Fibroblast of villous mesenchyme (primary cell): ENCODE data around the gene ADIG. TPM values are rescaled to one million over a fixed set of nuclear protein-coding genes. Genes with fewer than 3 reads are reported as not detected.

Experiments
- DNase-seq: peaks from one replicate; pipeline ENCODE4 v3.0.0-alpha.2; 2010; ENCODE audit warnings: low read depth
- H3K4me3 ChIP-seq: 2 replicates; pipeline ENCODE4 v1.5.1; 2011; ENCODE audit warnings: low read depth, mild to moderate bottlenecking, low read length
- total RNA-seq: library from RNA; depleted of rRNA; stranded (reverse); fragments of >200 nt; gene quantifications from 2 replicates; pipeline ENCODE4 v1.2.3, GENCODE V29; 2012
- TF ChIP-seq, protein P1 (sequence below): IDR thresholded peaks from 2 replicates; pipeline ENCODE4 v1.5.1; 2012; ENCODE audit warnings: low read depth, mild to moderate bottlenecking, low read length; ENCODE audit not compliant: insufficient read depth

Gene ADIG
- total RNA-seq, 1 donor = not detected

DNA sequence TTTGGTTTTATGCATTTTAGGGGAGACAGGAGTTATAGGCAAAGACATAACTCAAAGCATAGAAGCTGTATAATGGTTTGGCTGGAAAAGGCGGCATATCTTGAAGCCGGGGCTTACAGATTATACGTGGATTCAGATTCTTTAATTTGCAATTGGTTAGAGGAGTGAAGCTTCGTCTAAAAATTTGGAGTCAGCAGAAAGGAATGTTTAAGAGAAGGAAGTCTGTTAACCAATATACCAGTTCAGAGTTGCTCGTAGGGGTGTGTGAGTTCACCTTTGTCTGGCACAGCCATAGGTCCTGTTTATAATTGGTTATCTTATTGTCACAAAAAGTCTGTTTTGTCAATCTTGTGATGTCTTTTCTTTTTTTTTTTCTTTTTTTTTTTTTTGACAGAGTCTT, 29.5 kb downstream of the ADIG start:
- no peak overlapping the region for H3K4me3 ChIP-seq
- no peak for DNase-seq
- TF ChIP-seq, protein P1, sequence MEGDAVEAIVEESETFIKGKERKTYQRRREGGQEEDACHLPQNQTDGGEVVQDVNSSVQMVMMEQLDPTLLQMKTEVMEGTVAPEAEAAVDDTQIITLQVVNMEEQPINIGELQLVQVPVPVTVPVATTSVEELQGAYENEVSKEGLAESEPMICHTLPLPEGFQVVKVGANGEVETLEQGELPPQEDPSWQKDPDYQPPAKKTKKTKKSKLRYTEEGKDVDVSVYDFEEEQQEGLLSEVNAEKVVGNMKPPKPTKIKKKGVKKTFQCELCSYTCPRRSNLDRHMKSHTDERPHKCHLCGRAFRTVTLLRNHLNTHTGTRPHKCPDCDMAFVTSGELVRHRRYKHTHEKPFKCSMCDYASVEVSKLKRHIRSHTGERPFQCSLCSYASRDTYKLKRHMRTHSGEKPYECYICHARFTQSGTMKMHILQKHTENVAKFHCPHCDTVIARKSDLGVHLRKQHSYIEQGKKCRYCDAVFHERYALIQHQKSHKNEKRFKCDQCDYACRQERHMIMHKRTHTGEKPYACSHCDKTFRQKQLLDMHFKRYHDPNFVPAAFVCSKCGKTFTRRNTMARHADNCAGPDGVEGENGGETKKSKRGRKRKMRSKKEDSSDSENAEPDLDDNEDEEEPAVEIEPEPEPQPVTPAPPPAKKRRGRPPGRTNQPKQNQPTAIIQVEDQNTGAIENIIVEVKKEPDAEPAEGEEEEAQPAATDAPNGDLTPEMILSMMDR = no peak

DNA sequence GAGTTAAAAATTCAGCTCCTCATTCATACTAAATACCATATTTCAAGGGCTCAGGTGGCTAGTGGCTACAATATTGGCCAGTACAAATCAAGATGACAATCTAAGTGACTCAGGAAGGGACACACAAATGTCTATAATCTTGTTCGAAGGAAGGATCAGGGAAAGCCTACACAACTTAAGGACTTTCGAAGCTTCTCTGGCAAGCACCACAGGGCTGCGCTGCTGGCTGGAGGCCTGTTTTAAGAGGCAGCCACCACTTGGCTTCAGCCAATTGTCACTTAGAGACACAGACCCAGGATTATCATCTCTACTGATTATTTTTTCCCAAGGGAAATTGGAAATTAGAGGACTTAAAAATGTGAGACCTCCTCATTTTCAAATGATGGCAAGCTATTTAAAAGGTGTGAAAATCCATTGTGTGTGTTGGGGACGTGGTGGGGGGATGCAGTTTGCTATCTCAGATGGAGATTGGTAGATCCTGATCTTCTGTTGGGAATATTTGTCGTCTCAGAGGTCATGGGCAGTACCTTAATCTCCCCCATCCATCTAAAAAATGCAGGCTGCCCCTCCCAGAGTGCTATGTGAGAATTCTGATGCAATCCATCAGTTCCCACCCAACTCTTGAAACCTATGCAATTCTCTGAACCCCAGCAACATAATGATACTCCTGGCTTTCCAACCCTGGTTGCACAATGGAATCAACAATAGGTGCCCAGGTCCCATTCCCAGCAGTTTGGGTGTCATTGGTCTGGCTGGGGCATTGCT, 31.9 kb downstream of the ADIG start:
- no peak overlapping the region for H3K4me3 ChIP-seq
- no peak for DNase-seq
- TF ChIP-seq, protein P1 = no peak

DNA sequence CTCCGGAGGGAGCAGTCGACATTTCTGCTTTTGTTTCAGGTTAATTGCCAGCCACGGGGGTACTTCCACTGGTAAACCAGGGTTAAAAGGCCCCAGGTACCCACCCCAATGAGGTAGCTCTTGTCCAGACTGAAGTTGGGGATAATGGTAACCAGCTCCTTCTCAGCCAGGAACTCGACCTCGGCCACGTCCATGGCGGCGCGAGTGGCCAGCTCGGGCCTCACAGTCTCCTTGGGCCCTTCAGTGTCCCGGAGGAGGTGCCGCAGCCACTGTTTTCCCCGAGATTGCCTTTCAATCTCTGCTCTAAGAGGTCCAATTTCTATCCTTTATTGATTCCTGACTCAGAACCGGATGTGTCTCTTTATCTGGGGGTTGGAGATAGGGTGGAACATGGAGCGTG, 34.3 kb downstream of the ADIG start:
- no peak for DNase-seq
- H3K4me3 ChIP-seq = no peak overlapping the region
- TF ChIP-seq, protein P1 = no peak

DNA sequence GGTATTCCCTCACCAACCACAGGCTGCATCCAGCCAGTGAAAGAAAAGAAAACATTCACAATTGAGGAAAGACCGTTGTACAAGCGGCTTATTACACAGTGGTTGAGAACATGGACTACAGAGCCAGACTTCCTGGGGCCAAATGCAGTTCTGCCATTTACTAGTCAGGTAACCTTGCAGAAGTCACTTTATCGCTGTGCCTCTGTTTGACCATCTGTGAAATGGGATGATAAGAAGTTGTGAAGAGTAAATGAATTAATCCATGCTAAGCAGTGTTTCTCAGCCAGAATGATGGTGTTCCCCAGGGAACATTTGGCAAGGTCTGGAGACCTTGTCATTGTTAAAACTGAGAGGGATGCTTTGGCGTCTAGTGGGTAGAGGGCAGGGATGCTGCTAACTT, 35.5 kb downstream of the ADIG start:
- no peak for DNase-seq
- TF ChIP-seq, protein P1 = no peak
- no peak overlapping the region for H3K4me3 ChIP-seq

DNA sequence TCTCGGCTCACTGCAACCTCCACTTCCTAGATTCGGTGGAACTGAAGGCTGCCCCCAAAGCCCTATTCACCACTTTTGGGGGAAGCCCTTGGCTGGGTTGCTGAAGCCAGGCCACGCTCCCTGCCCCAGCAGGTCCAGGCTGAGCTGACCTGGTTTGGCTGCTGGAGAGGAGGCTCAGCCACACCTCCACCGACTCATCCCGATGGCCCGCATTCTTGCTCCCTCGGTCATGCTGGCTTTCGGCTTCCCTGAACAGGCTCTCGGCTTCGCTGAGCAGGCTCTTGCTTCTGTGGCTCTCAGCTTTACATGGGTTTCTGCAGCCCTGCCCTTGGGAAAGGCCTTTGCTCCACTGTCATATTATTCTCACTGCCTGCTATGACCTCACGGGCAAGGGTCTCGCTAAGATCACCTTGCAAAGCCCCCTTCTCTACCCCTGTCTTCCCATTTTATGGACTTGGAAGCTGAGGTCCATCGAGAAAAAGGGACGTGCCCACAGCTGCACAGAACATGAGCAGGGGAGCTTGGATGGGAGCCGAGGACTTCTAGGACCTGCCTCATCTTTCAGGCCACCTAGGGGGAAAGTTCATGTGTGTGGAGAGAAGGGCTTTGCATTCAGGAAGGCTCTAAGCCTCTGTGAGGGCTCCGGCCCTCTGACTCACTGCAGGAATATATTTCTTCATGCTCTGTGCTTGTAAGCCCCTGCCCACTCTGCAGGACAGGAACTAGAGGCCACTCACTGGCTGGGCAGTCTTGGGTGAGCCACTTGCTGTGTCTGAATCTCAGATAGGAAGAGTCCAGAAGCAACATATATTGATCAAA, 36.2 kb downstream of the ADIG start:
- TF ChIP-seq, protein P1 = no peak
- DNase-seq = no peak
- H3K4me3 ChIP-seq = no peak overlapping the region

DNA sequence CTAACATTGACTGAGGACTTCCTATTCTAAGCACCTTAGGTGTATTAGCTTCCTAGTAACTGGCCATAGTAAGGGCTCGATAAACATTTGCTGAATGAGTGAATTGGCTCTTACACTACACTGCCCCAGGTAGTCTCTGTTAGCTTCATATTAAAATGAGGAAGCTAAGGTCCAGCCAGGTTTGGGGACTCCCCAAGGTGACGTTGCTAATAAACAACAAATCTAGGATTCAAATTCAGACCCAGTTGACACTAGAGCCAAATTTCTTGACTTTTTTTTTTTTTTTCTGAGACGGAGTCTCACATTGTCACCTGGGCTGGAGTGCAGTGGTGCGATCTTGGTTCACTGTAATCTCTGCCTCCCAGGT, 36.8 kb downstream of the ADIG start:
- DNase-seq = no peak
- TF ChIP-seq, protein P1 = no peak
- H3K4me3 ChIP-seq = no peak overlapping the region
